OCI-LY1 (cell line): Measurements from ENCODE around the gene SSC4D.
"Not testable (repeated sequence)": the region's sequence is repeated elsewhere in the genome, so short reads cannot be mapped to it uniquely, and the experiment has no call there.

Source experiments
- CTCF ChIP-seq: fragments of 200-600 bp; sonication (generic), shearing (Covaris generic); IDR thresholded peaks from 2 replicates; pipeline ENCODE4 v1.5.1; 2017; ENCODE audit warnings: mild to moderate bottlenecking, antibody characterized with exemption, low read length, moderate library complexity, mixed read lengths
- EZH2 ChIP-seq: fragments of 200-600 bp; sonication (generic), shearing (Covaris generic); IDR thresholded peaks from 2 replicates; pipeline ENCODE4 v1.8.0; 2017; ENCODE audit warnings: borderline replicate concordance, mixed run types, mild to moderate bottlenecking, antibody characterized with exemption, low read length, moderate library complexity, mixed read lengths

DNA sequence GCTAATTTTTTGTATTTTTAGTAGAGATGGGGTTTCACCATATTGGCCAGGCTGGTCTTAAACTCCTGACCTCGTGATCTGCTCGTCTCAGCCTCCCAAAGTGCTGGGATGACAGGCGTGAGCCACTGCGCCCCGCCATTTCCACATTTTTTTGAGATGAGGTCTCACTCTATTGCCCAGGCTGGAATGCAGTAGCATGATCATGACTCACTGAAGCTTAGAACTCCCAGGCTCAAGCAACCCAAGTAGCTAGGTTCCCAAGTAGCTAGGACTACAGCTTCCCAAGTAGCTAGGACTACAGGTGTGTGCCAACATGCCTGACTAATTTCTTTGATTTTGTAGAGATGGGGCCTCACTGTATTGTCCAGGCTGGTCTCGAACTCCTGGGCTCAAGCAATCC is 11.6 kb upstream of the SSC4D start:
- not testable (repeated sequence) for TF ChIP-seq CTCF, EZH2
